IMR-90 (cell line): ENCODE results near the gene NSD2. TPM values are rescaled to one million over a fixed set of nuclear protein-coding genes. Genes with fewer than 3 reads are reported as not detected.

Source experiments
- ATAC-seq: fragments of 200-7000 bp; cut with Tn5 transposase; 2 replicates; pipeline ENCODE4 v1.9.1; 2020; ENCODE audit warnings: low read depth, mild to moderate bottlenecking, moderate library complexity
- BruUV-seq: library from RNA; stranded (reverse); fragments of 400-500 nt; replicated peaks from 2 replicates; lab custom pipeline; 2021; lab: Mats Ljungman, UMichigan
- CTCF ChIA-PET: fragments of 300-600 bp; formaldehyde crosslinking; extraction: SDS; loops from one replicate; lab custom pipeline; 2021; ENCODE audit warnings: antibody characterized with exemption; lab: Yijun Ruan, JAX
- POLR2A ChIA-PET: fragments of 300-600 bp; sonication (Branson Sonifier 250); formaldehyde crosslinking; loops from one replicate; lab custom pipeline; 2022; ENCODE audit warnings: antibody characterized with exemption; ENCODE audit not compliant: unreplicated experiment; lab: Charles Lee
- DNase-seq: peaks from one replicate; pipeline ENCODE4 v3.0.0; 2013
- H2AFZ ChIP-seq: replicated peaks from 2 replicates; pipeline ENCODE3; 2013; ENCODE audit warnings: low read length, mild to moderate bottlenecking; ENCODE audit not compliant: poor library complexity
- H2AK5ac ChIP-seq: 2 replicates; pipeline ENCODE4 v1.6.1; 2013; ENCODE audit warnings: low read depth, low read length, inconsistent platforms
- H2AK9ac ChIP-seq: replicated peaks from 2 replicates; pipeline ENCODE3; 2013; ENCODE audit warnings: mild to moderate bottlenecking, low read depth, low read length, moderate library complexity; ENCODE audit not compliant: poor library complexity
- H2BK120ac ChIP-seq: 2 replicates; pipeline ENCODE4 v1.6.1; 2013; ENCODE audit warnings: low read depth, low read length, inconsistent platforms
- H2BK15ac ChIP-seq: 3 replicates; pipeline ENCODE4 v1.6.1; 2013; ENCODE audit warnings: low read depth, low read length, inconsistent platforms
- H2BK20ac ChIP-seq: 2 replicates; pipeline ENCODE4 v1.6.1; 2013; ENCODE audit warnings: low read depth, mild to moderate bottlenecking, inconsistent platforms, low read length, moderate library complexity
- H2BK5ac ChIP-seq: 2 replicates; pipeline ENCODE4 v1.6.1; 2013; ENCODE audit warnings: mild to moderate bottlenecking, low read depth, low read length, inconsistent platforms; ENCODE audit not compliant: poor library complexity, severe bottlenecking
- H3K14ac ChIP-seq: replicated peaks from 2 replicates; pipeline ENCODE4 v1.6.1; 2013; ENCODE audit warnings: low read depth, low read length, inconsistent platforms
- H3K18ac ChIP-seq: 2 replicates; pipeline ENCODE4 v1.6.1; 2013; ENCODE audit warnings: low read depth, low read length, control low read depth
- H3K23ac ChIP-seq: 2 replicates; pipeline ENCODE4 v1.6.1; 2013; ENCODE audit warnings: low read depth, low read length, inconsistent platforms
- H3K27ac ChIP-seq: 2 replicates; pipeline ENCODE4 v1.5.1; 2013; ENCODE audit warnings: mild to moderate bottlenecking, control low read depth, low read length; ENCODE audit not compliant: insufficient read depth
- H3K27me3 ChIP-seq: 2 replicates; pipeline ENCODE4 v1.6.1; 2013; ENCODE audit warnings: low read length; ENCODE audit not compliant: control insufficient read depth, insufficient read depth
- H3K36me3 ChIP-seq: 2 replicates; pipeline ENCODE4 v1.6.1; 2013; ENCODE audit warnings: low read length, mixed read lengths; ENCODE audit not compliant: control insufficient read depth, insufficient read depth
- H3K4ac ChIP-seq: 2 replicates; pipeline ENCODE4 v1.6.1; 2013; ENCODE audit warnings: low read depth, low read length, inconsistent platforms
- H3K4me1 ChIP-seq: 2 replicates; pipeline ENCODE4 v1.6.1; 2013; ENCODE audit warnings: low read length, mixed read lengths; ENCODE audit not compliant: control insufficient read depth, insufficient read depth
- H3K4me2 ChIP-seq: 2 replicates; pipeline ENCODE4 v1.6.1; 2013; ENCODE audit warnings: low read depth, mild to moderate bottlenecking, control low read depth, low read length, moderate library complexity
- H3K4me3 ChIP-seq: 2 replicates; pipeline ENCODE4 v1.5.1; 2013; ENCODE audit warnings: low read depth, mild to moderate bottlenecking, control low read depth, low read length, moderate library complexity; ENCODE audit not compliant: insufficient read depth
- H3K56ac ChIP-seq: 2 replicates; pipeline ENCODE4 v1.6.1; 2013; ENCODE audit warnings: low read length, inconsistent platforms; ENCODE audit not compliant: insufficient read depth; ENCODE audit errors: extremely low read depth
- H3K79me1 ChIP-seq, 2 experiments: 2 replicates each; pipeline ENCODE4 v1.6.1; 2013; ENCODE audit warnings: low read length in 2 of 2, inconsistent platforms in 1 of 2, low read depth in 1 of 2
- H3K9ac ChIP-seq: 2 replicates; pipeline ENCODE4 v1.6.1; 2013; ENCODE audit warnings: low read depth, low read length, control low read depth
- H3K9me1 ChIP-seq: 2 replicates; pipeline ENCODE4 v1.6.1; 2013; ENCODE audit warnings: low read length, inconsistent platforms; ENCODE audit not compliant: insufficient read depth
- H3K9me3 ChIP-seq: 2 replicates; pipeline ENCODE4 v1.6.1; 2013; ENCODE audit warnings: low read length; ENCODE audit not compliant: control insufficient read depth, insufficient read depth
- H4K20me1 ChIP-seq: 2 replicates; pipeline ENCODE4 v1.6.1; 2013; ENCODE audit warnings: low read length, inconsistent platforms; ENCODE audit not compliant: insufficient read depth
- H4K5ac ChIP-seq: 2 replicates; pipeline ENCODE4 v1.6.1; 2013; ENCODE audit warnings: mild to moderate bottlenecking, low read depth, low read length, control low read depth
- H4K8ac ChIP-seq, 2 experiments: 2 replicates each; pipeline ENCODE4 v1.6.1; 2013; ENCODE audit warnings: low read depth in 2 of 2, low read length in 2 of 2, control low read depth in 1 of 2, inconsistent platforms in 1 of 2
- H4K91ac ChIP-seq: 2 replicates; pipeline ENCODE4 v1.6.1; 2013; ENCODE audit warnings: low read depth, low read length, inconsistent platforms; ENCODE audit not compliant: insufficient read depth
- CEBPB ChIP-seq: IDR thresholded peaks from 2 replicates; pipeline ENCODE4 v1.6.1; 2012; ENCODE audit warnings: low read depth, low read length, improper control_type of control experiment
- MAFK ChIP-seq: IDR thresholded peaks from 2 replicates; pipeline ENCODE4 v1.6.1; 2012; ENCODE audit warnings: low read depth, low read length, improper control_type of control experiment
- RAD21 ChIP-seq: IDR thresholded peaks from 2 replicates; pipeline ENCODE4 v1.6.1; 2012; ENCODE audit warnings: low read length, improper control_type of control experiment
- WGBS, 2 experiments: methylation state at CpG; one replicate each; pipeline versions ENCODE4 v1.1.5 to v1.1.7; 2013; ENCODE audit warnings: missing lambda C conversion rate in 2 of 2; ENCODE audit not compliant: insufficient read length in 1 of 2; ENCODE audit errors: extremely low coverage in 2 of 2; 5-methylcytosine and 5-hydroxymethylcytosine counted together
- dilution Hi-C: fragments of 300-500 bp; cut with HindIII; formaldehyde crosslinking; loops from one replicate; pipeline ENCODE4 v1.14.3; 2018; ENCODE audit warnings: low sequenced_read_pairs; ENCODE audit not compliant: unreplicated experiment
- in situ Hi-C: fragments of 300-500 bp; cut with MboI; formaldehyde crosslinking; loops from 3 replicates; pipeline ENCODE4 v1.14.3; 2019; ENCODE audit warnings: low sequenced_read_pairs, inconsistent platforms, mixed read lengths
- intact Hi-C: fragments of 100-400 bp; cut with micrococcal nuclease; formaldehyde crosslinking; loops from 2 replicates; pipeline ENCODE4 v1.10.0; 2022
- polyA plus RNA-seq, 3 experiments: library from polyadenylated mRNA; depleted of rRNA; stranded (reverse); fragments of >200 nt; gene quantifications; 2 replicates each; pipeline ENCODE4 v1.2.3, GENCODE V29; 2012; ENCODE audit warnings: low replicate concordance in 1 of 3
- total RNA-seq: library from RNA; depleted of rRNA; stranded (reverse); fragments of >200 nt; gene quantifications from 2 replicates; pipeline ENCODE4 v1.2.3, GENCODE V29; 2012
- TF ChIP-seq, protein P1 (sequence below): fragments of 150-350 bp; IDR thresholded peaks from 2 replicates; pipeline ENCODE4 v1.6.1; 2017; ENCODE audit warnings: mild to moderate bottlenecking, antibody characterized with exemption, low read length, low read depth
- TF ChIP-seq, protein P2 (sequence below): conservative IDR thresholded peaks from 2 replicates; pipeline ENCODE4 v1.5.1; 2012; ENCODE audit warnings: mild to moderate bottlenecking, low read depth, low read length, improper control_type of control experiment

NSD2 gene
- total and polyA plus RNA-seq, 2 of the 4 experiments (the other 2 are of a cell fraction) = 35.9 to 68.1 TPM

DNA sequence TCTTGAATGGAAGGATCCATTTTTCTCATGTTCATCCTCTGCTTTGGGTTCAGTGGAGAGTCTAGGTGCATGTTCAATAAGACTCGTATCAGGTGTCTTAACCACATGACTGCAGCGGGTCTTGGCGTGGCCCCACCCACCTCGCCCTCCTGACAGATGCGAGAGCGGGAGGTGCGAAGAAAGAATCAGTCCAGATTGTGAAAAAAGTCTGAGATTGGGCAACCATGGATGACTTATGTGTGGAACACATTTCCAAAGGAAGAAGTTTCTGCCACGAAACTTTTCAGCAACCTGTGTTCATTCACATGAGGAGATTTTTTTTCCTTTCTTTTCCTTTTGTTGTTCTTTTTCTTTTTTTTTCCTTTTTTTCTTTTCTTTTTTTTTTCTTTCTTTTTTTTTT lies 66.8 kb downstream of the NSD2 start:
- no peak overlapping the region for H3K56ac ChIP-seq
- H2AFZ ChIP-seq = no peak overlapping the region
- H3K4me1 ChIP-seq = peaks cover 19% of the 10 kb centered on the region
- peaks cover 31 to 63% of the 10 kb centered on the region in 2 experiments for H3K79me1 ChIP-seq
- H4K5ac ChIP-seq = no peak overlapping the region
- H3K14ac ChIP-seq = no peak overlapping the region
- peaks cover 22% of the 10 kb centered on the region for H4K20me1 ChIP-seq
- H3K9me3 ChIP-seq = no peaks in the 10 kb centered on the region
- POLR2A ChIA-PET = no interaction called here
- TF ChIP-seq CEBPB = peak; percentile 57; the same call in 1 of the 2 replicates
- TF ChIP-seq RAD21 = no peak
- no peak for TF ChIP-seq MAFK
- TF ChIP-seq, protein P1, sequence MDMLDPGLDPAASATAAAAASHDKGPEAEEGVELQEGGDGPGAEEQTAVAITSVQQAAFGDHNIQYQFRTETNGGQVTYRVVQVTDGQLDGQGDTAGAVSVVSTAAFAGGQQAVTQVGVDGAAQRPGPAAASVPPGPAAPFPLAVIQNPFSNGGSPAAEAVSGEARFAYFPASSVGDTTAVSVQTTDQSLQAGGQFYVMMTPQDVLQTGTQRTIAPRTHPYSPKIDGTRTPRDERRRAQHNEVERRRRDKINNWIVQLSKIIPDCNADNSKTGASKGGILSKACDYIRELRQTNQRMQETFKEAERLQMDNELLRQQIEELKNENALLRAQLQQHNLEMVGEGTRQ = no peak
- TF ChIP-seq, protein P2, sequence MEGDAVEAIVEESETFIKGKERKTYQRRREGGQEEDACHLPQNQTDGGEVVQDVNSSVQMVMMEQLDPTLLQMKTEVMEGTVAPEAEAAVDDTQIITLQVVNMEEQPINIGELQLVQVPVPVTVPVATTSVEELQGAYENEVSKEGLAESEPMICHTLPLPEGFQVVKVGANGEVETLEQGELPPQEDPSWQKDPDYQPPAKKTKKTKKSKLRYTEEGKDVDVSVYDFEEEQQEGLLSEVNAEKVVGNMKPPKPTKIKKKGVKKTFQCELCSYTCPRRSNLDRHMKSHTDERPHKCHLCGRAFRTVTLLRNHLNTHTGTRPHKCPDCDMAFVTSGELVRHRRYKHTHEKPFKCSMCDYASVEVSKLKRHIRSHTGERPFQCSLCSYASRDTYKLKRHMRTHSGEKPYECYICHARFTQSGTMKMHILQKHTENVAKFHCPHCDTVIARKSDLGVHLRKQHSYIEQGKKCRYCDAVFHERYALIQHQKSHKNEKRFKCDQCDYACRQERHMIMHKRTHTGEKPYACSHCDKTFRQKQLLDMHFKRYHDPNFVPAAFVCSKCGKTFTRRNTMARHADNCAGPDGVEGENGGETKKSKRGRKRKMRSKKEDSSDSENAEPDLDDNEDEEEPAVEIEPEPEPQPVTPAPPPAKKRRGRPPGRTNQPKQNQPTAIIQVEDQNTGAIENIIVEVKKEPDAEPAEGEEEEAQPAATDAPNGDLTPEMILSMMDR = no peak
- peak overlapping the region; percentile 33; the same call in 1 of the 2 replicates for H3K27ac ChIP-seq
- H2BK15ac ChIP-seq = no peak overlapping the region
- peak overlapping the region; percentile 7; the same call in 1 of the 2 replicates for H2AK5ac ChIP-seq
- H3K9me1 ChIP-seq = peaks cover 15% of the 10 kb centered on the region
- no peak overlapping the region for H3K9ac ChIP-seq
- no TSS peak for BruUV-seq
- dilution Hi-C loops (no loop called here), in situ Hi-C loops (no loop called here), intact Hi-C loops (no loop called here)
- no peak overlapping the region for H2BK20ac ChIP-seq
- H3K27me3 ChIP-seq = no peaks in the 10 kb centered on the region
- no peak overlapping the region for H2AK9ac ChIP-seq
- H3K18ac ChIP-seq = no peak overlapping the region
- no peak overlapping the region for H3K4me2 ChIP-seq
- DNase-seq = no peak
- peaks cover 18% of the 10 kb centered on the region for H3K36me3 ChIP-seq
- no peak overlapping the region for H3K23ac ChIP-seq
- WGBS, 2 experiments = 95% methylated on average over 5 of the region's 8 CpGs; no CpG with 5 or more reads in 1 of the 2 experiments
- no peak overlapping the region for H3K4ac ChIP-seq
- H2BK5ac ChIP-seq = no peak overlapping the region
- CTCF ChIA-PET = no interaction called here
- H2BK120ac ChIP-seq = no peak overlapping the region
- ATAC-seq = no peak
- H4K91ac ChIP-seq = no peak overlapping the region
- no peak overlapping the region for H4K8ac ChIP-seq
- H3K4me3 ChIP-seq = no peak overlapping the region
